ENCODE results near the gene CADM2. TPM values are rescaled to one million over a fixed set of nuclear protein-coding genes. Genes with fewer than 3 reads are reported as not detected.

Gene CADM2
- total and polyA plus RNA-seq, 2 experiments from 2014 or later: 0.15 to 0.40 TPM

GRCh38 chr3:85670634-85671205 lies 711.9 kb downstream of the CADM2 start:
- H3K4me3 ChIP-seq: no peak overlapping the region
- H3K27ac ChIP-seq: no peak overlapping the region
- TF ChIP-seq CTCF (IDR thresholded peaks at IDR 0.05; ENCODE audit: low read depth, low read length): no peak
- H3K27me3 ChIP-seq: no peaks in the 10 kb centered on the region
- no peaks in the 10 kb centered on the region for H3K36me3 ChIP-seq
- no peak for DNase-seq (ENCODE audit: low read depth in 1 of 2, low spot score in 1 of 2)
- H3K9me3 ChIP-seq (ENCODE audit: low read depth): no peaks in the 10 kb centered on the region
- H3K4me1 ChIP-seq (ENCODE audit: low read depth): no peaks in the 10 kb centered on the region

DNA sequence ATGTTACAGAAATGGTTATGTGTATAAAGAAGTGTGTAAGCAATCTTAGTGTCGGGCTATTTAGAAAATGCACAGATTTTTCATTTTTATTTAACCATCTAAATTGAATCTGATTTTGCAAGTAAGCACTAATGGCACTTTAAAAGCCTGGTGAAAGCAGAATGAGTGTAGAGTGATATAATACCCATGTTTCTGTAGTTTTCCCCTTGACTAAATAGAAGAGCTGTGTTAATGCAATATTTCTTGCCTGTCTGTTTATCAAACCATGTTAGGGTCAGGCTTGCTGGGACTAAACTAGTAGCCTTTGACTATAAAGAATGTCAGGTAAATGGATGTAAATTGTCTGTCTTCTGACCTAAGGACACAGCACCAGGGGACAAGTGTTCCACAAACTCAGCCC lies 714.0 kb downstream of the CADM2 start:
- H3K27ac ChIP-seq: no peak overlapping the region
- no peaks in the 10 kb centered on the region for H3K4me1 ChIP-seq (ENCODE audit: low read depth)
- H3K9me3 ChIP-seq (ENCODE audit: low read depth): no peaks in the 10 kb centered on the region
- DNase-seq (ENCODE audit: low read depth in 1 of 2, low spot score in 1 of 2): no peak
- H3K4me3 ChIP-seq: no peak overlapping the region
- TF ChIP-seq CTCF (IDR thresholded peaks at IDR 0.05; ENCODE audit: low read depth, low read length): no peak
- H3K36me3 ChIP-seq: no peaks in the 10 kb centered on the region
- no peaks in the 10 kb centered on the region for H3K27me3 ChIP-seq

DNA sequence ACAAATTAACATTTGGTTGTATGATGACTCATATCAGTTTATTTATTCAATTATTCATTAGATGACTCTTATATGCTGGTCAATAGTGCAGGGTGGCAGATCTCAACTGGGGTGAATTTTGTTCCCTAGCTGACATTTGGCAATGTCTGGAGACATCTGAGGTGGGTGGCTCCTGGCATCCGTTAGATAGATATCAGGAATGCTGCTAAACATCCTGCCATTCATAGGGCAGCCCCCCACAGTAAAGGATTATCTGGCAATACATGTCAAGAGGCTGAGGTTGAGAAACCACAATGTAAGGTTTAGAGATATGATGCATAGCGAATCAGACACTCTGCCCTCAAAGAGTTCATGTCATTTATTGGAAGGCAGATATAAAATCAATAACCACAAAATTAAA lies 719.9 kb downstream of the CADM2 start:
- H3K4me1 ChIP-seq (ENCODE audit: low read depth): no peaks in the 10 kb centered on the region

GRCh38 chr3:85681906-85682305 lies 723.1 kb downstream of the CADM2 start:
- DNase-seq (ENCODE audit: low read depth in 1 of 2, low spot score in 1 of 2): no peak
- H3K4me1 ChIP-seq (ENCODE audit: low read depth): no peaks in the 10 kb centered on the region
- H3K4me3 ChIP-seq: no peak overlapping the region
- H3K9me3 ChIP-seq (ENCODE audit: low read depth): no peaks in the 10 kb centered on the region
- H3K27me3 ChIP-seq: no peaks in the 10 kb centered on the region
- H3K36me3 ChIP-seq: no peaks in the 10 kb centered on the region
- no peak overlapping the region for H3K27ac ChIP-seq
- TF ChIP-seq CTCF (IDR thresholded peaks at IDR 0.05; ENCODE audit: low read depth, low read length): no peak

More for the DNA sequence above, 719.9 kb downstream of the CADM2 start:
- H3K27me3 ChIP-seq: no peaks in the 10 kb centered on the region
- H3K36me3 ChIP-seq: no peaks in the 10 kb centered on the region
- no peak overlapping the region for H3K27ac ChIP-seq
- no peak overlapping the region for H3K4me3 ChIP-seq
- DNase-seq (ENCODE audit: low read depth in 1 of 2, low spot score in 1 of 2): no peak
- no peaks in the 10 kb centered on the region for H3K9me3 ChIP-seq (ENCODE audit: low read depth)
- TF ChIP-seq CTCF (IDR thresholded peaks at IDR 0.05; ENCODE audit: low read depth, low read length): no peak

- Histone ChIP-seq H3K9me3 (ENCODE audit: low read depth) (no peaks in the 10 kb centered on the region), H3K27me3 (no peaks in the 10 kb centered on the region), H3K4me3 (no peak overlapping the region), H3K27ac (no peak overlapping the region), H3K36me3 (no peaks in the 10 kb centered on the region), H3K4me1 (ENCODE audit: low read depth) (no peaks in the 10 kb centered on the region)
- peak in 1 of 2 donors; percentile 0 for DNase-seq (ENCODE audit: low read depth in 1 of 2, low spot score in 1 of 2)
- no peak for TF ChIP-seq CTCF (IDR thresholded peaks at IDR 0.05; ENCODE audit: low read depth, low read length)
Observed at GRCh38 chr3:85691196-85691595, 732.4 kb downstream of the CADM2 start.
